ENCODE results near the gene SHISA5.

DNA sequence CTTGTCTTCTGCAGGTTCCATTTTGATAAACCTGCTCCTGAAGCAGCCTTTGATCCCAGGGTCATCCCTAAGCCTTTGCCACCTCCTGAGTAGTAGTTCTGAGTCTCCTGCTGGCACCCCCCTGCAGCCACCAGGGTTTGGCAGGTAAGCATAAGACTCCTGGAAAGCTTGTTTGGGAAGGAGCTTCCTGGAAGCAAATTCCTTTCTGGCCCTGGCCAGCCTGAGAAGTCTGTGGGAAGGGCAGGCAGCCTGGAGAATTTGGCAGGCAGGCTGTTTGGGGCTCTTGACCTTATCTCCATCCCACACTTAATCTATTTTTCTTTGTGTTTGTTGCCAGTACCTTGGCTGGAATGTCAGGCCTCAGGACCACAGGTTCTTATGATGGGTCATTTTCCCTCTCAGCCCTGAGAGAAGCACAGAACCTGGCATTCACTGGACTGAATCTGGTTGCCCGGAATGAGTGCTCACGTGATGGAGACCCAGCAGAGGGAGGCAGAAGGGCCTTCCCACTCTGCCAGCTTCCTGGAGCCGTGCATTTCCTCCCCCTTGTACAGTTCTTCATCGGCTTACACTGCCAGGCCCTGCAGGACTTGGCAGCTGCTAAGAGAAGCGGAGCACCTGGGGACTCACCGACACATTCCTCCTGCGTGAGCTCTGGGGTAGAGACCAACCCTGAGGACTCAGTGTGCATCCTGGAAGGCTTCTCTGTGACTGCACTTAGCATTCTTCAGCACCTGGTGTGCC is 44.0 kb downstream of the SHISA5 start:
- TF ChIP-seq, protein P1, sequence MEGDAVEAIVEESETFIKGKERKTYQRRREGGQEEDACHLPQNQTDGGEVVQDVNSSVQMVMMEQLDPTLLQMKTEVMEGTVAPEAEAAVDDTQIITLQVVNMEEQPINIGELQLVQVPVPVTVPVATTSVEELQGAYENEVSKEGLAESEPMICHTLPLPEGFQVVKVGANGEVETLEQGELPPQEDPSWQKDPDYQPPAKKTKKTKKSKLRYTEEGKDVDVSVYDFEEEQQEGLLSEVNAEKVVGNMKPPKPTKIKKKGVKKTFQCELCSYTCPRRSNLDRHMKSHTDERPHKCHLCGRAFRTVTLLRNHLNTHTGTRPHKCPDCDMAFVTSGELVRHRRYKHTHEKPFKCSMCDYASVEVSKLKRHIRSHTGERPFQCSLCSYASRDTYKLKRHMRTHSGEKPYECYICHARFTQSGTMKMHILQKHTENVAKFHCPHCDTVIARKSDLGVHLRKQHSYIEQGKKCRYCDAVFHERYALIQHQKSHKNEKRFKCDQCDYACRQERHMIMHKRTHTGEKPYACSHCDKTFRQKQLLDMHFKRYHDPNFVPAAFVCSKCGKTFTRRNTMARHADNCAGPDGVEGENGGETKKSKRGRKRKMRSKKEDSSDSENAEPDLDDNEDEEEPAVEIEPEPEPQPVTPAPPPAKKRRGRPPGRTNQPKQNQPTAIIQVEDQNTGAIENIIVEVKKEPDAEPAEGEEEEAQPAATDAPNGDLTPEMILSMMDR (IDR thresholded peaks at IDR 0.05) = no peak
- TF ChIP-seq POLR2A (IDR thresholded peaks at IDR 0.05) = no peak

Data from testis (tissue), 2 donors.